Astrocyte of the cerebellum (primary cell): ENCODE measurements around the gene DNAAF2.

Source experiments
- DNase-seq: peaks from one replicate; pipeline ENCODE4 v3.0.0-alpha.2; 2011; ENCODE audit warnings: low read depth
- H3K4me3 ChIP-seq: 2 replicates; pipeline ENCODE4 v1.5.1; 2011; ENCODE audit warnings: mild to moderate bottlenecking, low read depth, low read length, moderate library complexity
- CTCF ChIP-seq: IDR thresholded peaks from 2 replicates; pipeline ENCODE4 v1.5.1; 2012; ENCODE audit warnings: low read length, low read depth, moderate library complexity, mild to moderate bottlenecking; ENCODE audit errors: missing control alignments
- in situ Hi-C: cut with HindIII; loops from 2 replicates; pipeline ENCODE4 v1.10.0; 2017; ENCODE audit warnings: low sequenced_read_pairs

The DNAAF2 gene

GRCh38 chr14:49579841-49580240 is 55.2 kb downstream of the DNAAF2 start:
- in situ Hi-C loops, result no loop called here
- no peak for DNase-seq

GRCh38 chr14:49578141-49578540 is 56.9 kb downstream of the DNAAF2 start:
- no peak overlapping the region for H3K4me3 ChIP-seq
- in situ Hi-C loops, result no loop called here

More at GRCh38 chr14:49579841-49580240, 55.2 kb downstream of the DNAAF2 start:
- no peak for TF ChIP-seq CTCF
- H3K4me3 ChIP-seq, result no peak overlapping the region

More at GRCh38 chr14:49578141-49578540, 56.9 kb downstream of the DNAAF2 start:
- no peak for TF ChIP-seq CTCF
- no peak for DNase-seq
